Neural cell (in vitro differentiated cells): ENCODE results near the gene ANKZF1.

ENCODE experiments used
- CTCF ChIP-seq: fragments of 450-650 bp; IDR thresholded peaks from 2 replicates; pipeline ENCODE4 v1.5.1; 2014; ENCODE audit warnings: antibody characterized with exemption, mild to moderate bottlenecking, moderate library complexity; ENCODE audit not compliant: poor library complexity, severe bottlenecking
- EP300 ChIP-seq: fragments of 450-650 bp; conservative IDR thresholded peaks from 2 replicates; pipeline ENCODE4 v1.6.1; 2014; ENCODE audit warnings: antibody characterized with exemption, mild to moderate bottlenecking, moderate library complexity; ENCODE audit not compliant: poor library complexity, severe bottlenecking
- MXI1 ChIP-seq: fragments of 450-650 bp; conservative IDR thresholded peaks from 2 replicates; pipeline ENCODE4 v1.6.1; 2014; ENCODE audit warnings: antibody characterized with exemption, mild to moderate bottlenecking; ENCODE audit not compliant: poor library complexity, severe bottlenecking
- POLR2AphosphoS5 ChIP-seq: IDR thresholded peaks from 2 replicates; pipeline ENCODE4 v1.6.1; 2012

GRCh38 chr2:219268294-219268693, 38.7 kb downstream of the ANKZF1 start:
- TF ChIP-seq CTCF, result no peak
- TF ChIP-seq EP300, result no peak
- no peak for TF ChIP-seq POLR2AphosphoS5
- TF ChIP-seq MXI1, result no peak
